Stimulated activated CD8-positive, alpha-beta memory T cell treated with anti-CD3 and anti-CD28 coated beads, Interleukin-2, amount 100 ng/mL, for 48 hours (primary cell): Measurements from ENCODE around the gene PROM1.

Experiments used
- DNase-seq, 2 donors: peaks; one replicate each; pipeline ENCODE4 v3.0.0-alpha.2; 2020; ENCODE audit warnings: low read depth in 2 of 2

Gene PROM1

DNA sequence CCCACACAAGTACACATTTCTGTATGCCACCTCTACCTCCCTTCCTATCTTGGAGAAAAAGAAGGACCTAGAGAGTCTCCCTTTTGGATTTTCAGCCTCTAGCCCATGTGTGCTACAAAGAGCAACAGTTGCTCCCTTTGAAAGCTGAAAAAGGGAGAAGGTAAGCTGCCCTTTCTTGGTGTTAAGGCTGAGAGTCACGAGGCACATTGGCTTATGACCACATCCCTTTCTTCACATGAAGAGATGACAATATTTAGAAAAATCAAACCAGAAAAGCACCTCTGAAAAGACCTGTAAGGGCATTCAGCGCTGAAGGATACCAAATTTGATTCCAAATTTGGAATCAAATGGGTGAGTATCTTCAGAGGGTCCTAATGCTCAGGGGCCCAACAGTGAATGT lies 138.9 kb downstream of the PROM1 start:
- DNase-seq = no peak

DNA sequence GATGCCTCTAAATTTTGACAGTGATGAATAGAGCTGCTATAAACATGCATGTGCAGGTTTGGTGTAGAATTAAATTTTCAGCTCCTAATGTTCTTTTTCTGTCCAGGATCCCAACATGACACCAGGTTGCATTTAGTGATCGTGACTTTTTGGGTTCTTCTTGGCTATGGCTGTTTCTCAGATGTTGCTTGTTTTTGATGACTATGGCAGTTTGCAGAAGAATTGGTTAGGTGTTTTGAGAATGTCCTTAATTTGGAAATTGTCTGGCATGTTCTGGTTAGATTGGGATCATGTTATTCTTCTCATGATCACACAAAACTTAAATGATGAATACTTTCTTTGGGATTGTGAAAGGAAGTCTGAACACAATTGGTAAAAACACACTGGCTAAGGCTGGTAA lies 141.5 kb downstream of the PROM1 start:
- no peak for DNase-seq

DNA sequence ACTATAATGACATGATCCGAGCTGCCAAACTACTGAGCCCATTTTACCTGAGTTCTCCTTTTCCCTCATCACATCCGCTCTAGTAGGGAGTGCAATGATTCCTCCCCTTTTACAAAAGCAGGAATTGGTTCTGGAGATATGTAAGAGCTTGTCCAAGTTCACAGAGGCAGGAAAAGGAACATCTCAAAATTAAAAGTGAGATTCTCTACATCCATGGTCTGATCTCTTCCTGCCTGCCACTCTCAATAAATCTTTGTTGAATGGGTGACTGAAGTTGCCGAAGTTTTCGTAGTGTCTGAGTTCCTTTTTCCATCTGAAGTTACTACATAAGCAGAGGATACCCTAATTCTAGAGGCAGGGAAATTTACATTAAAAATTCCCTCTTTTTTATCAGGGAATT lies 145.2 kb downstream of the PROM1 start, which contains the start of gene FGFBP1:
Gene FGFBP1 (minus strand): TSS at position 101 of the 400 bp plus-strand sequence. CDS start 2,108 bp downstream, outside the sequence.
- no peak for DNase-seq

DNA sequence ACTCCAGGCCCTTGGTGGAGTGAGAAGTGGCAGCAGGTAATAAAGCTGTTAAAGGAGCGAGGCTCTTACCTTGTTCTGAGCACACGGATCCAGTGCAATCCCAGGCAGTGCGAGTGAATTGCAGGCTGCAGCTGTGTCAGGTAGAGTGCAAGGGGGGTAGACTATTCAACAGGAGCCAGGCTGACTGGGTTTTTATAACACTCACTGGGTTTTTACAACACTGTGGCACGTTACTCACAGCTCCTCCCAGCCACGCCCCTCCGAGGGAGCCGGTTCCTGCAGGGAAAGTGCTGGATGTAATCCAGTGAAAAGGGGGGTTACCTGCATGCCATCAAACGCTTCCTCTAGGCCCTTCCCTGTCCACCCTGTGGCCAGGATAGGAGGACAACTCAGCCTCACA lies 145.6 kb downstream of the PROM1 start:
- DNase-seq = no peak

- DNase-seq = no peak
These were observed 147.3 kb downstream of the PROM1 start for GRCh38 chr4:15936495-15936894.

DNA sequence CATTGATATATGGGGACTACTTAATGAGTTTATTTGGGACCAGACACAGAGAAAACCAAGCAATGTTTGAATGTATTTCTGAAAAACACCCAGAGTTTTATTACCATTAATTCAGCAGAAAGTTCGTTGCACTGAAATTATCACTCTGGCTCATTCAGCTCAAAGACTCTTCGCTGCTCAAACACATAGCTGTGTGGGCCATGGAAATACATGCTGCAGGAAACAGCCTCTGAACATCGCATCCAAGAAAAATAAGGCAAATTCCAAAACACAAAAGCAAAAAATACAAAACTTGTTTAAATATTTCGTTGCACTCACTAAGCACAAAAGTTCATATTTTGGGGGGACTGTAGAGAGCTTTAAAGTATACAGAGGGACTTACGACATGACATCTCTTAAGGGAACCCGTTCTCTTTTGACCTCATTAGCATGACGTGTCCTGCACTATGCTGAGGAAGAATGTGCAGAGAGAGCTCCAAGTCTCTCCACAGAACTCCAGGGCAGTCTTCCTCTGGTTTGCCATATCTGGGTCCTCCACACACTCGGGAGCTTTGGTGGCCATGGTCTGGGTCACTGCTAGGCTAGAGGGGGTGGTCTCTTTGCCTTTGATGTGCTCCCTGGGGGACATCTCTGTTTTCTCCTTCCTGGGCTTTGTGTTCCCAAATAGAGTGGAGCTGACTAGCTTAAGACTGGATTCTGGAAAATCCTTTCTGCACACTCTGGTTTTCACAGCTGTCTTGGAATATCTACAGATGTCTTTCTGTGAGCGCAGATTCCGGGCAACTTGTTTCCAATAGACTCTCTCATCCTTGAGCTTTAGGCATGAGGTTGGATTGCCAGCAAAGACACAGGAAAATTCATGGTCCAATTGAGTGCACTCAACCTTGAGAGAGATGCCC lies 148.1 kb downstream of the PROM1 start:
- DNase-seq = no peak

GRCh38 chr4:15934259-15934658 lies 149.6 kb downstream of the PROM1 start:
- DNase-seq = no peak

DNA sequence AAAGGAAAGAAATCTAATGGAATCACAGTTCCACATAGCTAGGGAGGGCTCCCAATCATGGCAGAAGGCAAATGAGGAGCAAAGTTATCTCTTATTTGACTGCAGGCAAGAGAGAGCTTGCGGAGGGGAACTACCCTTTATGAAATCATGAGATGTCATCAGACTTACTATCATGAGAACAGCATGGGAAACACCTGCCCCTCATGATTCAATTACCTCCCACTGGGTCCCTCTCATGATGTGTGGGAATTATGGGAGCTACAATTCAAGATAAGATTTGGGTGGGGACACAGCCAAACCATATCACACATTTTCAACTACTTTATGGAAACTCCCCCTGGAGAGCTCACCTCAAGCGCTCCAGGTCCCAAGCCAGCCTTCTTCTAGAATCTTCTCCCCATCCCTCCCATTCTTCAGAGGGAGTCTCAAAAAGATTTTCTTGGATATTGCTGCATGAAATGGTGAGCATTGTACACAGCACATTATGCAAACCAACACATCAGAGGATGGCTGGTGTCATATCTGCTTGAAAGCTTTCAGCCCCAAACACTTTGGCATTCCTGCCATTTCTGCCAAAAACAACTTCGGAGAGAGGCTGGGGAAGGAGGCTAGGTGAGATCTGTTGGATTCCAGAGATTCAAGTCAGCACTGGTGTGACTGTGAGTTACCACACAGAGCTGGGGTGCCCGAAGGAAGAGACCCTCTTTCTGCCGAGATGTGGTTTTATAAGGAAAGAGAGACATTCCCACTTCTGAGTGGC lies 152.2 kb downstream of the PROM1 start:
- DNase-seq = no peak

DNA sequence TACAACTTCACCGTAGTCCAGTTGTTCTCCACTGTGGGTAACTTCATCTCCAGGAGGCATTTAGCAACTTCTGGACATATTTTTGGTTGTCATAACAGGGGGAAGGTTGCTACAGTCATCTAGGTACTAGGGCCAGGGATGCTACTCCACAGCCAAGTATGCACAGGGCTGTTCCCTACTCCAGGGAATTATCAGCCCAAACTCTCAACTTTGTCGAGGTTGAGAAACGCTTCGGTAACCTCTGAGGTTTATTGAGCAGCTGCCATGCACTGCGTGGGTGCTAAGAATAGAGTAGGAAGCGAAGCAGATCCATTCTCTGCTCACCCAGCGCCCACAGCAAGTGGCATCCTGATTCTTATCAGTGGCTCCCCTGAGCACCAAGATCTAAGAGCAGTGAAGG lies 153.5 kb downstream of the PROM1 start:
- no peak for DNase-seq

DNA sequence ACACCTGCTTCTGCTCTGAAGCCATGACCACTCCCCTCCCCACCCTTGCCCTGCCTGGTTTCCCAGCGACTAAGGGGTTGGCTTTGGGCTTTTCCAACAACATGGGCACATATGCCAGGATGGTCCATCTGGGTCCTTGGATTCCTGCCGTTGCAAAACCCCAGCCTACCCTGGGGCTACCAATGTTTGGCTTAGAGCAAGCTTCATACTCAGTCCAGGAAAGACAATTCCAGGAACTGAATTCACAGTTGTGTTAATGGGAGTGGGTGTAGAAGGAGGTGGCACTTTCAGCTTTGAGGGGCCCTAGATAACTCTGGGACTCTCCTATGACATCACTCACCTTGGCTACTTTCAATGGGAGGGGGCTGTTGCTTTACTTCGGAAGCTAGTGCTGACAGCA lies 154.3 kb downstream of the PROM1 start:
- no peak for DNase-seq

GRCh38 chr4:15928883-15929282 lies 154.9 kb downstream of the PROM1 start:
- no peak for DNase-seq

DNA sequence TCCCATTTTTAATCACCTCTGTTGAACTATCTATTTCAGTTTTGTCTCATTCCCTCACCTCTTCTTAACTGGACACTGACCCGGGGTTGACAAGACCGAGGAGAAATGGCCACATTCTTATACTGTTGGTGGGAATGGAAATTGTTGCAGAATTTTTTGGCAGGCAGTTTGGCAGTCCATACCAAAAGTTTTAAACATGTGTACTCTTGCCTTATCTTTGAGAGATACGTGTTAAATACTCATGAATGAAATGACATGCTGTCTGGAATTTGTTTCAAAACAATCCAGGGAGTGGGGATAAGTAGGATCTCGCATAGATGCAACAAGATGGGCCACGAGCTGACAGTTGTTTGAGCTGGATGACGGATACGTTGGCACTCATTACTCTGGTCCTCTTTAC lies 157.3 kb downstream of the PROM1 start:
- DNase-seq = no peak

DNA sequence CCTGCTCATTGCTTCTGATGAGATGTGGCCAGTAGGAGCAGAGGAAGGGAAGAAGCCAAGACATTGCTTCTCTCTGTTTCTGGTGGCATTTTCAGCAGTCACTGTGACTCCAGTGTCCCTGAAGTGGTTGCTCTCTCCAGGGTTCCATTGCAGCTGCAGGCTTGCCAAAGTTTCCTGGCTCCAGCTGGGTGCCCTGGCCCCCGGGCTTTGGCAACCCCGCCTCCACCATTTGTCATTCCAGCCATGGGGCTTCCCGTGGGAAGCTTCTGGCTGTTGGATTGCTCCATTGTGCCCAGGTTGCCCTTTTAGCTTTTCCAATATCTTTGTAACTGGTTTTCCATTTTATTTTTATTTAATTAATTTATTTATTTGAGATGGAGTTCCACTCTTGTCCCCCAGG lies 158.0 kb downstream of the PROM1 start:
- DNase-seq = no peak

DNA sequence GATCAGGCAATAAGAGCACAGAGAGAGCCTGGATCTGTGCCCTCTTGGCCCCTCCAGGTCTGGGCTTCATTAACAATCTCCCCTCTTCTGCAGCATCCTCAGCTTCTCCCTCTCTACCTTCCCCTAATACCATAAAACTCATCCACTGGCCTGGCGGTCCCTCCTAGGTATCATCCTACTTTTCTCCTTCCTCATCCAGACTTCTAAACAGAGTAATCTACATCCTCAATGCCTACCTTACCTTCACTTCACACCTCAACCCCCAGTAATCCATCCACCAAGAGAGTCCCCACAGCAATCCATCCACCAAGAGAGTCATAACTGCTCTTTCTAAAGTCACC lies 162.3 kb downstream of the PROM1 start:
- no peak for DNase-seq

- DNase-seq = no peak
These were observed 162.9 kb downstream of the PROM1 start for GRCh38 chr4:15920723-15921591.

DNA sequence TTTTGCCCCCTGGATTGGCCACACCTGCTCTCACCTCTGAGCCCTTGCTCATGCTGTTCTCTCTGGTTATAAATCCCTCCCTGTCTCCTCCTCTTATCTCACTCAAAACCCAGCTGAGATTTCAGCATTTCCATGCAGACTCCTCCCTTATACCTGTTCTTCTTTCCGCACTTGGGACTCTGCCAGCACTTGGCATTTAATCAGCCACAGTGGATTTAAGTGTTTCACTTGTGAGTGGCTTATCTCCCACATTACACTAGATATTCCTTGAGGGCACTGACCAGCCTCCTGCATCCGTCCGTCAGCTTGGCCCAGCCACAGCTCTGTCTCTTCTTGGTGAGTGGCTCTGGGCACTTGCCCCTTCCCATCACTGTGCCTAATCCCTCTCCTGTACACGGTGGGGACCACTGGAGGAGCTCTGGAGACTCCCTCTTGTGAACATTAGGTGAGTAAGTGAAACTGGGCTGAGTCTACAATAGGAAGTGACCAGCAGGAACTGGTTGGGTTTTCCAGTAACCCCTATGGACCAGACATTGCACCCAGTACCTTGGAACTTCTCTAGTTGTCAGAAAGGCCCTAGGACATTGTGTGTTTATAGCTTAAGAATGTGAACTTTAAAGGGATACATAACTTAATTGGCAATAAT lies 165.2 kb downstream of the PROM1 start:
- DNase-seq = no peak
